GM10248 (cell line): Measurements from ENCODE around the gene TSC2.

ENCODE experiments used
- CTCF ChIA-PET: fragments of 300-600 bp; sonication (Branson Sonifier 250); formaldehyde crosslinking; extraction: SDS; loops from one replicate; lab custom pipeline; 2021; ENCODE audit warnings: antibody characterized with exemption; lab: Yijun Ruan, JAX
- POLR2A ChIA-PET: fragments of 350-650 bp; sonication (Branson Sonifier 250); formaldehyde crosslinking; extraction: SDS; loops from one replicate; lab custom pipeline; 2020; ENCODE audit warnings: antibody characterized with exemption; lab: Yijun Ruan, JAX
- DNase-seq: peaks from one replicate; pipeline ENCODE4 v3.0.0; 2012; ENCODE audit errors: extremely low spot score
- CTCF ChIP-seq: IDR thresholded peaks from 2 replicates; pipeline ENCODE4 v1.5.1; 2012; ENCODE audit warnings: mild to moderate bottlenecking, low read depth; ENCODE audit errors: extremely low read depth, missing control alignments, control extremely low read depth

Gene TSC2

GRCh38 chr16:2040787-2041522 lies 6.8 kb upstream of the TSC2 start:
- ChIA-PET POLR2A (interaction anchor here (1.0 kb wide), 1 partner anchor 114 kb away, joined by 3 read pairs; the partner anchor contains the start of gene TRAF7), CTCF (interaction anchor here (1.1 to 1.6 kb wide), 3 partner anchors 19 to 100 kb away, joined by 3 to 5 read pairs (median 4); no protein-coding TSS in a partner anchor)
- TF ChIP-seq CTCF = no peak

GRCh38 chr16:2042171-2042985 lies 5.4 kb upstream of the TSC2 start:
- TF ChIP-seq CTCF = no peak
- DNase-seq = no peak
- ChIA-PET POLR2A (no interaction called here), CTCF (interaction anchor here (1.3 kb wide), 1 partner anchor 38 kb away, joined by 3 read pairs; no protein-coding TSS in a partner anchor)

More at GRCh38 chr16:2040787-2041522, 6.8 kb upstream of the TSC2 start:
- no peak for DNase-seq

- no peak for TF ChIP-seq CTCF
- ChIA-PET CTCF (interaction anchor here (1.4 to 1.7 kb wide), 2 partner anchors 15 to 97 kb away, joined by 5 read pairs; no protein-coding TSS in a partner anchor), POLR2A (interaction anchor here (1.2 kb wide), 1 partner anchor 112 kb away, joined by 5 read pairs; the partner anchor contains the start of gene TRAF7)
- DNase-seq = no peak
Measured at GRCh38 chr16:2042986-2043666, 4.7 kb upstream of the TSC2 start.

GRCh38 chr16:2043667-2044451 lies 3.9 kb upstream of the TSC2 start:
- ChIA-PET POLR2A (interaction anchor here (1.2 kb wide), 1 partner anchor 112 kb away, joined by 5 read pairs; the partner anchor contains the start of gene TRAF7), CTCF (interaction anchor here (1.0 to 1.7 kb wide), 5 partner anchors 16 to 97 kb away, joined by 3 to 5 read pairs (median 5); no protein-coding TSS in a partner anchor)
- DNase-seq = no peak
- no peak for TF ChIP-seq CTCF

- CTCF ChIA-PET = interaction anchor here (1.0 to 1.7 kb wide), 5 partner anchors 17 to 96 kb away, joined by 3 to 5 read pairs (median 5); no protein-coding TSS in a partner anchor
- DNase-seq = no peak
- no peak for TF ChIP-seq CTCF
- POLR2A ChIA-PET = no interaction called here
Measured at GRCh38 chr16:2044541-2044940, 3.2 kb upstream of the TSC2 start.
